ENCODE data around the gene NRIP1.

Gene NRIP1

DNA sequence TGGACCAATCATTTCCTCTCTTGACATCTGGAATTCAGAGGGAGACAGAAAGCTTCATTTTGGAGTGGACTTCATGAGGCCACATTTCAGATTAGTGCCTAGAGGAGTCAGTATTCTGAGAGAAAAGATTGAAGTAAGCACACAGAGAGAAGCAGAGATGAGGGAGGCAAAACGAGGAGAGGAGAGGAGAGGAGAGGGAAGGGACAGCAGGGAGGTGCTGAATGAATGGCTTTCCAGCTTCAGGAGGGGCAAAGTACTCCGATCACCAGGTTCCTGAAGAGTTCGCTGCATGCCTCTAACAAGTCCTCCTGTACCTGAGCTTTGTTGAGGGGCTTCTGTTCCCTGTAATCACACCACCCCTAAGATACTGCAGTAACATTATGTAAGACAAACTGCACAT, 76.0 kb downstream of the NRIP1 start:
- in situ Hi-C loops (cut with HindIII; ENCODE audit: low pct_ligation_motif_present, low sequenced_read_pairs): no loop called here
- TF ChIP-seq, protein P1, sequence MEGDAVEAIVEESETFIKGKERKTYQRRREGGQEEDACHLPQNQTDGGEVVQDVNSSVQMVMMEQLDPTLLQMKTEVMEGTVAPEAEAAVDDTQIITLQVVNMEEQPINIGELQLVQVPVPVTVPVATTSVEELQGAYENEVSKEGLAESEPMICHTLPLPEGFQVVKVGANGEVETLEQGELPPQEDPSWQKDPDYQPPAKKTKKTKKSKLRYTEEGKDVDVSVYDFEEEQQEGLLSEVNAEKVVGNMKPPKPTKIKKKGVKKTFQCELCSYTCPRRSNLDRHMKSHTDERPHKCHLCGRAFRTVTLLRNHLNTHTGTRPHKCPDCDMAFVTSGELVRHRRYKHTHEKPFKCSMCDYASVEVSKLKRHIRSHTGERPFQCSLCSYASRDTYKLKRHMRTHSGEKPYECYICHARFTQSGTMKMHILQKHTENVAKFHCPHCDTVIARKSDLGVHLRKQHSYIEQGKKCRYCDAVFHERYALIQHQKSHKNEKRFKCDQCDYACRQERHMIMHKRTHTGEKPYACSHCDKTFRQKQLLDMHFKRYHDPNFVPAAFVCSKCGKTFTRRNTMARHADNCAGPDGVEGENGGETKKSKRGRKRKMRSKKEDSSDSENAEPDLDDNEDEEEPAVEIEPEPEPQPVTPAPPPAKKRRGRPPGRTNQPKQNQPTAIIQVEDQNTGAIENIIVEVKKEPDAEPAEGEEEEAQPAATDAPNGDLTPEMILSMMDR (IDR thresholded peaks at IDR 0.05; ENCODE audit: low read depth, low read length, missing control alignments): no peak
- Histone ChIP-seq H3K27ac (no peak overlapping the region), H3K4me3 (ENCODE audit: low read depth, low read length) (no peak overlapping the region), H3K27me3 (replicated peaks) (no peaks in the 10 kb centered on the region), H3K36me3 (replicated peaks) (peaks cover 30% of the 10 kb centered on the region)
- no peak for DNase-seq

DNA sequence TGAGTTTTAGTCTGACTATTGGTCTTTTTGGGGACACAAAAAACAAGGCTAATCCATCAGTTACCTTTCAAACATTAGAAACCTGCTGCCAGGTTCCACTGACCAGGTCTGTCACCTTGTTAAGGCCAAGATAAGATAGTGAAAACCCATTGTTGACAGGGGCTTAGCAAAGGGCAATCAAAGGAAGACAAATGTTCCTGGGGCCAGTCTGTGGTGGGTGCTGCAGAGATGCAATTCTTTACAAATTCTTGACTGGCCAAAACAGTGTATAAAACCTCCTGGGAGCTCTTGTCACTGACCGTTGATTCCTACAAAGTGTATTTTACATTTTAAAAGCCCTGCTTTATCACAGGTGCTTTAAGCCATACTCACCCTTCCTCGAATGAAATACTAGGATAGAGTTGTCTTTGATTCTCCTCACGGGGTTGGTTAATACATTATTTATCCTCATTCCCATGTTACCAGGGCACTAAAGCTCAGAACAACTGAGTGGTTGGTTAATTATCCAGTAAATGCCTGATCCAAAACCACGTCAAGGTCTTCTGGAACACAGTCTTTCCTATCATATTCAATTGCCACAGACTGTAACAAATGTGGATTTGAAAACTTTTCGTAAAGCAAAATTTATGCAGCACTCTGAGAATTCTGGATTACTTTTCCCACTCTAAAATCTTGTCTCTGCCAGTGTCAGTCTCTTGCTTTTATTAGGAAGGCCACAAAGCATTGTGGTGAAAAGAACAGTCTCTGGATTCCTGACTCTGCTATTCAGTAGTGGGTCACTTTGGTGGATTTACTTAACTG, 77.2 kb downstream of the NRIP1 start:
- Histone ChIP-seq H3K27ac (no peak overlapping the region), H3K4me3 (ENCODE audit: low read depth, low read length) (no peak overlapping the region), H3K36me3 (replicated peaks) (peaks cover 36% of the 10 kb centered on the region), H3K27me3 (replicated peaks) (no peaks in the 10 kb centered on the region)
- in situ Hi-C loops (cut with HindIII; ENCODE audit: low pct_ligation_motif_present, low sequenced_read_pairs): no loop called here
- TF ChIP-seq, protein P1 (IDR thresholded peaks at IDR 0.05; ENCODE audit: low read depth, low read length, missing control alignments): no peak
- DNase-seq: no peak

DNA sequence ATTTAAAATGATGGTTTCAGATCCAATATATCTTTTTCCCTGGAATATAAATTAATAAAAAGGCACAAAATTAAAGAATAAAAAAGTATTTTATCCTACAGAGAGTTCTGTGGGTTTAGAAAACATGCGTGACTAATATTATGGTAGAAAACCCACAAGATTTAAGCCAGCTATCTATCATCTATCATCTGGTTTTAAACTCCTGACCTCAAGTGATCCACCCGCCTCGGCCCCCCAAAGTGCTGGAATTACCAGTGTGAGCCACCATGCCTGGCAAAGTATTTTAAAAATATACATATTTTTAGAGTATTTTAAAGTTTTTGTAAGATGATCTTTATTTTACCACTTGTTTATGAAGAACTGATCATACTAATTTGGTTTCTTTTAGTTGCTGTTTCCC, 79.5 kb downstream of the NRIP1 start:
- H3K4me3 ChIP-seq (ENCODE audit: low read depth, low read length): no peak overlapping the region
- H3K36me3 ChIP-seq (replicated peaks): peaks cover 30% of the 10 kb centered on the region
- no peaks in the 10 kb centered on the region for H3K27me3 ChIP-seq (replicated peaks)
- no peak for DNase-seq
- TF ChIP-seq, protein P1 (IDR thresholded peaks at IDR 0.05; ENCODE audit: low read depth, low read length, missing control alignments): no peak
- in situ Hi-C loops (cut with HindIII; ENCODE audit: low pct_ligation_motif_present, low sequenced_read_pairs): no loop called here
- H3K27ac ChIP-seq: no peak overlapping the region

DNA sequence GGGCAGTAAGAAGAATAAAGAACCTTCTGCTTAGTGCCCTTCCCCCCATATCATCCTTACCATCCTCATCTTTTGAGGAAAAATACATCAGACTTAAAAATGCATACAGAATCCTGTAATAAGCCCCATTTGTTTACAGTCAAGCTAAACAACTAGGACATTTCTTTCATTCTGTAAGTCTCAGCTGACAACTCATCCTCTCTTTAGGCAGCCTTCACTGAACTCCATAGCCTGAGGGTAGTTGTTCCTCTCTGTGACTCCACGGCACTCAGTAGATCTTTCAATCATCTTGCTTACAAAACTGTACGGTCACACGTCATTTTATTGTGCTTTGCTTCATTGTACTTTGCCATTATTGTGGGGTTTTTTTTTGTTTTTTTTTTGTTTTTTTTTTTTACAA, 82.5 kb downstream of the NRIP1 start:
- DNase-seq: no peak
- TF ChIP-seq, protein P1 (IDR thresholded peaks at IDR 0.05; ENCODE audit: low read depth, low read length, missing control alignments): no peak
- in situ Hi-C loops (cut with HindIII; ENCODE audit: low pct_ligation_motif_present, low sequenced_read_pairs): no loop called here
- Histone ChIP-seq H3K27ac (no peak overlapping the region), H3K27me3 (replicated peaks) (no peaks in the 10 kb centered on the region), H3K4me3 (ENCODE audit: low read depth, low read length) (no peak overlapping the region), H3K36me3 (replicated peaks) (peaks cover 14% of the 10 kb centered on the region)

DNA sequence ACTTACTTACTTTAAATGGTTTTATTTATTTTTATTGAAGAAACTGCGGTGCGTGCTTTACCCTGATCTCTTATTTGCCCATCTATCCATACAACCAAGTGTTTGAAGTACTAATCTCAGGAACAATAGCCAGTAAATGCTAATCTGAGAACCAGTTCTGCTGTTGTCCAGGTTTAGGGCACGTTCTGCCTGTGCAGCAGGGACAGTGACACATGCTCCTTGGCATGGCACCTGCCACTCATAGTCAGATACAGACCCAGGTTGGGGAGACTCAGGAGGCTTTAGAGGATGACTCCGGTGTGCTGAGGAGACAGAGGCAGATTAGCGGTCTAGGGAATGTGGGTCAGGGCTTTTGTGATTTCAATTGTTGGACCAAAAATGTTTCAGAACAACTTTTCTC, 83.6 kb downstream of the NRIP1 start:
- DNase-seq: no peak
- TF ChIP-seq, protein P1 (IDR thresholded peaks at IDR 0.05; ENCODE audit: low read depth, low read length, missing control alignments): no peak
- Histone ChIP-seq H3K27me3 (replicated peaks) (no peaks in the 10 kb centered on the region), H3K4me3 (ENCODE audit: low read depth, low read length) (no peak overlapping the region), H3K36me3 (replicated peaks) (peaks cover 10% of the 10 kb centered on the region), H3K27ac (no peak overlapping the region)
- in situ Hi-C loops (cut with HindIII; ENCODE audit: low pct_ligation_motif_present, low sequenced_read_pairs): no loop called here

DNA sequence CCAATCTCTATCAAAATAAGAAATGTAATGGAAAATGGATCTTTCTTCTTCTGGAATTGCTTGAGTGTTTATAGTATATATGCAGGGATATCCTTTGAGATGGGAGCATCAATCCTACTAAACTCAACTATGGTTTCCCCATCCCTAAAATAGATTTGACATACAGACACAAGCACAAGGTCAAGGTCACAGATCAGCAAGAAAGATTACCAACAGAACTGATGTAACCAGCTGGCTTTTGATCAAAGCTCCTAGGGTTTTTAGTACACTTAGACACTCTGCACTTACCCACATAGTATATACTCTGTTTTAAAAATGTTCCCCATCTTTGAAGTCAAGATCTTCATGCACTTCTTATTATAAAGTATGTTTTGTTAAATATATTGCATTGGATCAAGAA, 85.5 kb downstream of the NRIP1 start:
- TF ChIP-seq, protein P1 (IDR thresholded peaks at IDR 0.05; ENCODE audit: low read depth, low read length, missing control alignments): no peak
- no peak for DNase-seq
- in situ Hi-C loops (cut with HindIII; ENCODE audit: low pct_ligation_motif_present, low sequenced_read_pairs): no loop called here
- no peaks in the 10 kb centered on the region for H3K27me3 ChIP-seq (replicated peaks)
- peaks cover 15% of the 10 kb centered on the region for H3K36me3 ChIP-seq (replicated peaks)
- no peak overlapping the region for H3K27ac ChIP-seq
- no peak overlapping the region for H3K4me3 ChIP-seq (ENCODE audit: low read depth, low read length)

Data from brain microvascular endothelial cell (primary cell).